ENCODE results near the gene AGL. TPM values are rescaled to one million over a fixed set of nuclear protein-coding genes. Genes with fewer than 3 reads are reported as not detected.
A peak's percentile ranks its signal among the peaks of the same experiment; 100 is the strongest.
"Not testable (repeated sequence)": the region's sequence is repeated elsewhere in the genome, so short reads cannot be mapped to it uniquely, and the experiment has no call there.

Gene AGL
- polyA plus RNA-seq, 3 donors, result 1.2 to 3.9 (median 1.3) TPM

DNA sequence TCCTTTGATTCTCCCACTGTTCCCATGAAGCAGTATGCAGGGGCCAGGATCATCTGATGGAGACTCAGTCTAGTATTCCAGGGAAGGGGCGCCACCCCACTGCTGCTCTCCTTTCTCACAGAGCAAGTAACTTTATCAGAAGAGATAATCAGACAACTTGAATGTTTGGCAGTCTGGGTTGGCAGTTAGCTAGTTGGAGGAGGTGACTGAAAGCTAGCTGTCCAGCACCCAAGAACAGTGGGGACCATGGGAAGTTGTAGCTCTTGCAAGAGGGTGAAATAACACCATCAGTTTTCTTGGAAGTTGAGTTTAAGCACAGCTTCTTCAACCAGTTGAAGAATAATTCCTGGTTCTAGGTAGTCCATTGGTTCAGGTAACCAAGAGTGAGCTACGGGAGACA is 22.2 kb upstream of the AGL start:
- H3K4me3 ChIP-seq (replicated peaks in 1 of 3; ENCODE audit: low read depth in 2 of 3, low read length in 3 of 3), result no peak overlapping the region
- no peak overlapping the region for H3K4me3 Mint-ChIP-seq
- no peak overlapping the region for H2AFZ ChIP-seq (ENCODE audit: insufficient read depth, low read depth, low read length, poor library complexity, severe bottlenecking)
- H3K4me1 Mint-ChIP-seq, result peaks cover 5% of the 10 kb centered on the region
- DNase-seq, result no peak
- H3K27me3 Mint-ChIP-seq (ENCODE audit: low read depth in 3 of 3), result no peaks in the 10 kb centered on the region
- intact Hi-C loops (cut with micrococcal nuclease), result no loop called here
- no peaks in the 10 kb centered on the region for H3K36me3 ChIP-seq (replicated peaks in 1 of 2; ENCODE audit: control insufficient read depth in 1 of 2, insufficient read depth in 2 of 2, low read length in 2 of 2)
- H3K36me3 Mint-ChIP-seq, result no peaks in the 10 kb centered on the region
- no peak overlapping the region for H3K4me2 ChIP-seq (replicated peaks; ENCODE audit: extremely low read depth, low read length, poor library complexity, severe bottlenecking)
- H3K27ac Mint-ChIP-seq, result no peak overlapping the region
- no peak overlapping the region for H3K9ac ChIP-seq (ENCODE audit: insufficient read depth, low read length, poor library complexity, severe bottlenecking)
- no CpG with 5 or more reads among the region's 2 CpGs for whole genome bisulfite sequencing (ENCODE audit: insufficient coverage)
- H3K4me1 ChIP-seq (ENCODE audit: control insufficient read depth in 1 of 2, insufficient read depth in 2 of 2, low read length in 2 of 2), result no peaks in the 10 kb centered on the region
- no peaks in the 10 kb centered on the region for H4K20me1 ChIP-seq (ENCODE audit: insufficient read depth, low read length)
- no peaks in the 10 kb centered on the region for H3K79me2 ChIP-seq (ENCODE audit: insufficient read depth, low read length)
- no peaks in the 10 kb centered on the region for H3K27me3 ChIP-seq (ENCODE audit: control insufficient read depth in 2 of 2, insufficient read depth in 2 of 2, low read length in 2 of 2)
- peaks cover 0 to 12% (median 6%) of the 10 kb centered on the region in 7 donors for H3K9me3 Mint-ChIP-seq
- no peak overlapping the region for H3K27ac ChIP-seq (ENCODE audit: low read depth in 1 of 2, low read length in 2 of 2)
- TF ChIP-seq, protein P1, sequence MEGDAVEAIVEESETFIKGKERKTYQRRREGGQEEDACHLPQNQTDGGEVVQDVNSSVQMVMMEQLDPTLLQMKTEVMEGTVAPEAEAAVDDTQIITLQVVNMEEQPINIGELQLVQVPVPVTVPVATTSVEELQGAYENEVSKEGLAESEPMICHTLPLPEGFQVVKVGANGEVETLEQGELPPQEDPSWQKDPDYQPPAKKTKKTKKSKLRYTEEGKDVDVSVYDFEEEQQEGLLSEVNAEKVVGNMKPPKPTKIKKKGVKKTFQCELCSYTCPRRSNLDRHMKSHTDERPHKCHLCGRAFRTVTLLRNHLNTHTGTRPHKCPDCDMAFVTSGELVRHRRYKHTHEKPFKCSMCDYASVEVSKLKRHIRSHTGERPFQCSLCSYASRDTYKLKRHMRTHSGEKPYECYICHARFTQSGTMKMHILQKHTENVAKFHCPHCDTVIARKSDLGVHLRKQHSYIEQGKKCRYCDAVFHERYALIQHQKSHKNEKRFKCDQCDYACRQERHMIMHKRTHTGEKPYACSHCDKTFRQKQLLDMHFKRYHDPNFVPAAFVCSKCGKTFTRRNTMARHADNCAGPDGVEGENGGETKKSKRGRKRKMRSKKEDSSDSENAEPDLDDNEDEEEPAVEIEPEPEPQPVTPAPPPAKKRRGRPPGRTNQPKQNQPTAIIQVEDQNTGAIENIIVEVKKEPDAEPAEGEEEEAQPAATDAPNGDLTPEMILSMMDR (IDR thresholded peaks at IDR 0.05), result no peak
- H3K9me3 ChIP-seq (replicated peaks in 1 of 2; ENCODE audit: control insufficient read depth in 1 of 2, insufficient read depth in 1 of 2, low read length in 2 of 2), result peaks cover 0 to 3% of the 10 kb centered on the region in 2 donors

DNA sequence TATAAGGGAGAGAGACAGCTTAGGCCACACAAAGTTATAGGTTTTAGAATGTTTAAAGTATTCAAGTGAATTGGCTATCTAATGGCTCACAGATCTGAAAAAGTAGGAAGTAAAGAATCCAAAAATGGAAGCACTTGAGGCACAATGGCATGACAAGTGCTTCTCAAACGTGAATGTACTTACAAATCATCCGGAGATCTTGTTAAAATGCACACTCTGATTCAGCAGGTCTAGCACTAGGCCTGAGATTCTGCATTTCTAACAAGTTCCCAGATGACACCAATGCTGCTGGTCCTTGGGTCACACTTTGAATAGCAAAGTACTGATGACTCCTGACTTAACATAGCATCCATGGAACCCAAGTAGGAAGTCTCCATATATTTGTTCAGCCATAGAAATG is 20.9 kb upstream of the AGL start:
- no peak overlapping the region for H2AFZ ChIP-seq (ENCODE audit: insufficient read depth, low read depth, low read length, poor library complexity, severe bottlenecking)
- H3K4me2 ChIP-seq (replicated peaks; ENCODE audit: extremely low read depth, low read length, poor library complexity, severe bottlenecking), result no peak overlapping the region
- Mint-ChIP-seq H3K27ac (no peak overlapping the region), H3K27me3 (ENCODE audit: low read depth in 3 of 3) (peaks cover 0 to 3% (median 0%) of the 10 kb centered on the region in 3 donors), H3K4me1 (peaks cover 5% of the 10 kb centered on the region), H3K36me3 (no peaks in the 10 kb centered on the region), H3K9me3 (peaks cover 0 to 12% (median 7%) of the 10 kb centered on the region in 7 donors), H3K4me3 (no peak overlapping the region)
- intact Hi-C loops (cut with micrococcal nuclease), result no loop called here
- H3K27me3 ChIP-seq (ENCODE audit: control insufficient read depth in 2 of 2, insufficient read depth in 2 of 2, low read length in 2 of 2), result no peaks in the 10 kb centered on the region
- no peak for DNase-seq
- no peaks in the 10 kb centered on the region for H3K36me3 ChIP-seq (replicated peaks in 1 of 2; ENCODE audit: control insufficient read depth in 1 of 2, insufficient read depth in 2 of 2, low read length in 2 of 2)
- no peak overlapping the region for H3K27ac ChIP-seq (ENCODE audit: low read depth in 1 of 2, low read length in 2 of 2)
- no peak overlapping the region for H3K4me3 ChIP-seq (replicated peaks in 1 of 3; ENCODE audit: low read depth in 2 of 3, low read length in 3 of 3)
- H3K79me2 ChIP-seq (ENCODE audit: insufficient read depth, low read length), result no peaks in the 10 kb centered on the region
- no peak overlapping the region for H3K9ac ChIP-seq (ENCODE audit: insufficient read depth, low read length, poor library complexity, severe bottlenecking)
- TF ChIP-seq, protein P1 (IDR thresholded peaks at IDR 0.05), result no peak
- 71% methylated on average over 2 of the region's 2 CpGs for WGBS (ENCODE audit: insufficient coverage)
- H3K4me1 ChIP-seq (ENCODE audit: control insufficient read depth in 1 of 2, insufficient read depth in 2 of 2, low read length in 2 of 2), result no peaks in the 10 kb centered on the region
- peaks cover 0 to 3% of the 10 kb centered on the region in 2 donors for H3K9me3 ChIP-seq (replicated peaks in 1 of 2; ENCODE audit: control insufficient read depth in 1 of 2, insufficient read depth in 1 of 2, low read length in 2 of 2)
- H4K20me1 ChIP-seq (ENCODE audit: insufficient read depth, low read length), result no peaks in the 10 kb centered on the region

DNA sequence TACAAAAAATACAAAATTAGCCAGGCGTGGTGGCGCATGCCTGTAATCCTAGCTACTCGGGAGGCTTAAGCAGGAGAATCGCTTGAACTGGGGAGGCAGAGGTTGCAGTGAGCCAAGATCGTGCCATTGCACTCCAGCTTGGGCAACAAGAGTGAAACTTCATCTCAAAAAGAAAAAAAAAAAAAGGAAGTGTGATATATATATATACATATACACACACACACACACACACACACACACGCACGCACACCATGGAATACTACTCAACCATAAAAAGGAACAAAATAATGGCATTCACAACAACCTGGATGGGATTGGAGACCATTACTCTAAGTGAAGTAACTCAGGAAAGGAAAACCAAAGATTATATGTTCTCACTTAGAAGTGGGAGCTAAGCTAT is 16.2 kb upstream of the AGL start:
- H3K79me2 ChIP-seq (ENCODE audit: insufficient read depth, low read length); H2AFZ ChIP-seq (ENCODE audit: insufficient read depth, low read depth, low read length, poor library complexity, severe bottlenecking); H3K4me1 Mint-ChIP-seq; H3K9ac ChIP-seq (ENCODE audit: insufficient read depth, low read length, poor library complexity, severe bottlenecking); H3K27me3 Mint-ChIP-seq (ENCODE audit: low read depth in 3 of 3); H3K36me3 Mint-ChIP-seq; intact Hi-C loops (cut with micrococcal nuclease); H3K4me3 ChIP-seq (replicated peaks in 1 of 3; ENCODE audit: low read depth in 2 of 3, low read length in 3 of 3); H3K4me3 Mint-ChIP-seq; H3K4me1 ChIP-seq (ENCODE audit: control insufficient read depth in 1 of 2, insufficient read depth in 2 of 2, low read length in 2 of 2); H3K27ac ChIP-seq (ENCODE audit: low read depth in 1 of 2, low read length in 2 of 2); H3K4me2 ChIP-seq (replicated peaks; ENCODE audit: extremely low read depth, low read length, poor library complexity, severe bottlenecking); H3K9me3 ChIP-seq (replicated peaks in 1 of 2; ENCODE audit: control insufficient read depth in 1 of 2, insufficient read depth in 1 of 2, low read length in 2 of 2); H4K20me1 ChIP-seq (ENCODE audit: insufficient read depth, low read length); H3K27me3 ChIP-seq (ENCODE audit: control insufficient read depth in 2 of 2, insufficient read depth in 2 of 2, low read length in 2 of 2); H3K36me3 ChIP-seq (replicated peaks in 1 of 2; ENCODE audit: control insufficient read depth in 1 of 2, insufficient read depth in 2 of 2, low read length in 2 of 2); DNase-seq: not testable (repeated sequence)
- Mint-ChIP-seq H3K9me3 (peaks cover 0 to 10% (median 4%) of the 10 kb centered on the region in 7 donors), H3K27ac (peak overlapping the region in 1 of 7 donors; percentile 40)
- WGBS (ENCODE audit: insufficient coverage), result no CpG with 5 or more reads among the region's 7 CpGs

Measured in CD14-positive monocyte (primary cell).